ENCODE measurements around the gene STRADA.

GRCh38 chr17:63773272-63774140 lies 31.9 kb upstream of the STRADA start, which contains the start of gene CCDC47:
- TF ChIP-seq CTCF (IDR thresholded peaks at IDR 0.05) (peak in 1 of 4 experiments; percentile 36), POLR2A (IDR thresholded peaks at IDR 0.05) (peak; percentile 99)
